MM.1S (cell line): Measurements from ENCODE around the gene AFG3L2.

Experiments
- DNase-seq: peaks from one replicate; pipeline ENCODE4 v3.0.0-alpha.2; 2015
- H2AFZ ChIP-seq: fragments of 300-600 bp; sonication (generic); 2 replicates; pipeline ENCODE4 v1.6.0; 2016; ENCODE audit warnings: antibody characterized with exemption, low read length
- H3F3A ChIP-seq: fragments of 300-600 bp; sonication (generic); 2 replicates; pipeline ENCODE4 v1.6.1; 2016; ENCODE audit warnings: mild to moderate bottlenecking, antibody characterized with exemption, low read length, moderate library complexity, mixed read lengths; ENCODE audit not compliant: insufficient read depth
- H3K27ac ChIP-seq: fragments of 300-600 bp; sonication (generic); 2 replicates; pipeline ENCODE4 v1.5.1; 2016; ENCODE audit warnings: mild to moderate bottlenecking, low read length
- H3K27me3 ChIP-seq: fragments of 300-600 bp; sonication (generic); replicated peaks from 2 replicates; pipeline ENCODE4 v1.6.0; 2016; ENCODE audit warnings: low read length; ENCODE audit not compliant: insufficient read depth
- H3K36me3 ChIP-seq: fragments of 300-600 bp; sonication (generic); replicated peaks from 2 replicates; pipeline ENCODE4 v1.6.1; 2016; ENCODE audit warnings: mild to moderate bottlenecking, low read length, mixed read lengths; ENCODE audit not compliant: insufficient read depth
- H3K4me1 ChIP-seq: fragments of 300-600 bp; sonication (generic); 2 replicates; pipeline ENCODE4 v1.6.1; 2016; ENCODE audit warnings: low read length, mixed read lengths
- H3K4me2 ChIP-seq: fragments of 300-600 bp; sonication (generic); 2 replicates; pipeline ENCODE4 v1.6.0; 2016; ENCODE audit warnings: low read depth, low read length
- H3K4me3 ChIP-seq: fragments of 300-600 bp; sonication (generic); 2 replicates; pipeline ENCODE4 v1.5.1; 2016; ENCODE audit warnings: low read length, mixed read lengths
- H3K79me2 ChIP-seq: fragments of 300-600 bp; sonication (generic); 2 replicates; pipeline ENCODE4 v1.6.1; 2016; ENCODE audit warnings: mixed run types, low read length, mixed read lengths
- H3K9ac ChIP-seq: fragments of 300-600 bp; sonication (generic); 2 replicates; pipeline ENCODE4 v1.6.1; 2016; ENCODE audit warnings: low read length, mixed read lengths
- H3K9me2 ChIP-seq: fragments of 300-600 bp; sonication (generic); replicated peaks from 2 replicates; pipeline ENCODE4 v1.6.1; 2016; ENCODE audit warnings: mild to moderate bottlenecking, low read length, mixed read lengths; ENCODE audit not compliant: insufficient read depth
- H3K9me3 ChIP-seq: fragments of 300-600 bp; sonication (generic); replicated peaks from 2 replicates; pipeline ENCODE4 v1.6.1; 2016; ENCODE audit warnings: mild to moderate bottlenecking, low read length, mixed read lengths; ENCODE audit not compliant: insufficient read depth
- H4K20me1 ChIP-seq: fragments of 300-600 bp; sonication (generic); 2 replicates; pipeline ENCODE4 v1.6.1; 2016; ENCODE audit warnings: mild to moderate bottlenecking, low read length, moderate library complexity, mixed read lengths; ENCODE audit not compliant: insufficient read depth
- CTCF ChIP-seq: fragments of 300-600 bp; sonication (generic); IDR thresholded peaks from 2 replicates; pipeline ENCODE4 v1.5.1; 2016; ENCODE audit warnings: antibody characterized with exemption, low read length, mixed read lengths
- EZH2 ChIP-seq: fragments of 300-600 bp; sonication (generic); optimal IDR thresholded peaks from 2 replicates; pipeline ENCODE3; 2017; ENCODE audit warnings: low read depth, mild to moderate bottlenecking, antibody characterized with exemption, low read length, mixed read lengths
- EZH2phosphoT487 ChIP-seq: fragments of 300-600 bp; sonication (generic); IDR thresholded peaks from 2 replicates; pipeline ENCODE4 v1.6.1; 2018; ENCODE audit warnings: antibody characterized with exemption, low read length

AFG3L2 gene

GRCh38 chr18:12313530-12314245 is 63.3 kb downstream of the AFG3L2 start:
- H4K20me1 ChIP-seq: no peaks in the 10 kb centered on the region
- H3K4me1 ChIP-seq: peaks cover 14% of the 10 kb centered on the region
- no peak for DNase-seq
- H3K79me2 ChIP-seq: no peaks in the 10 kb centered on the region
- H3K36me3 ChIP-seq: no peaks in the 10 kb centered on the region
- 0 out of 2 replicates have a peak, but pooled peaks cover 4% of the 10 kb centered on the region for H3F3A ChIP-seq
- no peak overlapping the region for H3K27ac ChIP-seq
- TF ChIP-seq CTCF (no peak), EZH2phosphoT487 (no peak), EZH2 (no peak)
- H3K9me3 ChIP-seq: no peaks in the 10 kb centered on the region
- H3K4me3 ChIP-seq: no peak overlapping the region
- H3K9ac ChIP-seq: no peak overlapping the region
- H3K27me3 ChIP-seq: no peaks in the 10 kb centered on the region
- no peak overlapping the region for H2AFZ ChIP-seq
- H3K9me2 ChIP-seq: no peaks in the 10 kb centered on the region
- peak overlapping the region; percentile 40; the same call in 1 of the 2 replicates for H3K4me2 ChIP-seq

GRCh38 chr18:12312976-12313375 is 64.1 kb downstream of the AFG3L2 start:
- Histone ChIP-seq H4K20me1 (no peaks in the 10 kb centered on the region), H3K36me3 (no peaks in the 10 kb centered on the region), H3K4me2 (no peak overlapping the region), H3K27ac (no peak overlapping the region), H3K27me3 (no peaks in the 10 kb centered on the region), H2AFZ (no peak overlapping the region), H3K9me3 (no peaks in the 10 kb centered on the region), H3K9ac (no peak overlapping the region), H3F3A (0 out of 2 replicates have a peak, but pooled peaks cover 4% of the 10 kb centered on the region), H3K9me2 (no peaks in the 10 kb centered on the region), H3K4me3 (no peak overlapping the region), H3K4me1 (peaks cover 14% of the 10 kb centered on the region), H3K79me2 (no peaks in the 10 kb centered on the region)
- DNase-seq: no peak
- TF ChIP-seq EZH2phosphoT487 (no peak), CTCF (no peak), EZH2 (no peak)

GRCh38 chr18:12310762-12311161 is 66.3 kb downstream of the AFG3L2 start:
- DNase-seq: no peak
- no peaks in the 10 kb centered on the region for H3K9me3 ChIP-seq
- H3K4me1 ChIP-seq: peaks cover 14% of the 10 kb centered on the region
- no peak overlapping the region for H2AFZ ChIP-seq
- H3F3A ChIP-seq: 0 out of 2 replicates have a peak, but pooled peaks cover 4% of the 10 kb centered on the region
- H3K79me2 ChIP-seq: no peaks in the 10 kb centered on the region
- H3K27me3 ChIP-seq: peaks cover 15% of the 10 kb centered on the region
- no peak overlapping the region for H3K27ac ChIP-seq
- no peak overlapping the region for H3K4me2 ChIP-seq
- H3K36me3 ChIP-seq: no peaks in the 10 kb centered on the region
- no peak for TF ChIP-seq CTCF
- TF ChIP-seq EZH2: no peak
- H3K9ac ChIP-seq: no peak overlapping the region
- no peaks in the 10 kb centered on the region for H3K9me2 ChIP-seq
- H4K20me1 ChIP-seq: no peaks in the 10 kb centered on the region
- no peak overlapping the region for H3K4me3 ChIP-seq
